Neural cell (in vitro differentiated cells): ENCODE measurements around the gene CREBBP. TPM values are rescaled to one million over a fixed set of nuclear protein-coding genes. Genes with fewer than 3 reads are reported as not detected.

Experiments used
- H2AFZ ChIP-seq: fragments of 200-600, 300-800 bp; sonication (generic), shearing (Covaris generic); 2 replicates; pipeline ENCODE4 v1.6.0; 2014; ENCODE audit warnings: low read depth, mild to moderate bottlenecking, antibody characterized with exemption, low read length, moderate library complexity
- H3F3A ChIP-seq: fragments of 200-600 bp; shearing (Covaris generic); 2 replicates; pipeline ENCODE4 v1.6.1; 2016; ENCODE audit warnings: mild to moderate bottlenecking, moderate library complexity, mixed read lengths, antibody characterized with exemption, low read length; ENCODE audit not compliant: insufficient read depth, poor library complexity, severe bottlenecking
- H3K27ac ChIP-seq: fragments of 200-600, 300-800 bp; sonication (generic), shearing (Covaris generic); 2 replicates; pipeline ENCODE4 v1.5.1; 2014; ENCODE audit warnings: mild to moderate bottlenecking, low read length, moderate library complexity
- H3K27me3 ChIP-seq: fragments of 300-800, 200-600 bp; sonication (generic), shearing (Covaris generic); 2 replicates; pipeline ENCODE4 v1.6.0; 2014; ENCODE audit warnings: mild to moderate bottlenecking, low read depth, low read length, moderate library complexity; ENCODE audit not compliant: insufficient read depth
- H3K36me3 ChIP-seq: fragments of 300-800, 200-600 bp; sonication (generic), shearing (Covaris generic); 2 replicates; pipeline ENCODE4 v1.5.1; 2014; ENCODE audit warnings: mild to moderate bottlenecking, antibody characterized with exemption, low read length, moderate library complexity; ENCODE audit not compliant: insufficient read depth
- H3K4me2 ChIP-seq: fragments of 300-800, 200-600 bp; sonication (generic), shearing (Covaris generic); 2 replicates; pipeline ENCODE4 v1.6.0; 2014; ENCODE audit warnings: mild to moderate bottlenecking, low read length
- H3K4me3 ChIP-seq: fragments of 300-800, 200-600 bp; sonication (generic), shearing (Covaris generic); 2 replicates; pipeline ENCODE4 v1.5.1; 2014; ENCODE audit warnings: mild to moderate bottlenecking, low read length, moderate library complexity
- H3K79me2 ChIP-seq: fragments of 200-600 bp; shearing (Covaris generic); replicated peaks from 2 replicates; pipeline ENCODE4 v1.6.0; 2014; ENCODE audit warnings: mild to moderate bottlenecking, low read length, moderate library complexity; ENCODE audit not compliant: insufficient read depth
- H3K9ac ChIP-seq: fragments of 300-800, 200-600 bp; sonication (generic), shearing (Covaris generic); 2 replicates; pipeline ENCODE4 v1.6.1; 2016; ENCODE audit warnings: mild to moderate bottlenecking, low read length, mixed read lengths
- H3K9me2 ChIP-seq: fragments of 200-600 bp; shearing (Covaris generic); 2 replicates; pipeline ENCODE4 v1.6.1; 2016; ENCODE audit warnings: mild to moderate bottlenecking, low read length, mixed read lengths; ENCODE audit not compliant: insufficient read depth
- H3K9me3 ChIP-seq: fragments of 200-600, 300-800 bp; sonication (generic), shearing (Covaris generic); 2 replicates; pipeline ENCODE4 v1.6.1; 2016; ENCODE audit warnings: mild to moderate bottlenecking, mixed run types, low read length, moderate library complexity, mixed read lengths
- H4K20me1 ChIP-seq: fragments of 200-600 bp; shearing (Covaris generic); 2 replicates; pipeline ENCODE4 v1.6.1; 2016; ENCODE audit warnings: mild to moderate bottlenecking, mixed run types; ENCODE audit not compliant: insufficient read depth
- CTCF ChIP-seq: fragments of 450-650 bp; IDR thresholded peaks from 2 replicates; pipeline ENCODE4 v1.5.1; 2014; ENCODE audit warnings: antibody characterized with exemption, mild to moderate bottlenecking, moderate library complexity; ENCODE audit not compliant: poor library complexity, severe bottlenecking
- EP300 ChIP-seq: fragments of 450-650 bp; conservative IDR thresholded peaks from 2 replicates; pipeline ENCODE4 v1.6.1; 2014; ENCODE audit warnings: antibody characterized with exemption, mild to moderate bottlenecking, moderate library complexity; ENCODE audit not compliant: poor library complexity, severe bottlenecking
- EZH2 ChIP-seq: fragments of 200-600, 300-800 bp; shearing (Covaris generic), sonication (generic); IDR thresholded peaks from 2 replicates; pipeline ENCODE4 v1.6.1; 2014; ENCODE audit warnings: antibody characterized with exemption, low read length, borderline replicate concordance, mild to moderate bottlenecking; ENCODE audit not compliant: insufficient read depth, poor library complexity, severe bottlenecking
- MXI1 ChIP-seq: fragments of 450-650 bp; conservative IDR thresholded peaks from 2 replicates; pipeline ENCODE4 v1.6.1; 2014; ENCODE audit warnings: antibody characterized with exemption, mild to moderate bottlenecking; ENCODE audit not compliant: poor library complexity, severe bottlenecking
- POLR2AphosphoS5 ChIP-seq: IDR thresholded peaks from 2 replicates; pipeline ENCODE4 v1.6.1; 2012
- RAD21 ChIP-seq: fragments of 450-650 bp; conservative IDR thresholded peaks from 2 replicates; pipeline ENCODE4 v1.6.1; 2014; ENCODE audit warnings: antibody characterized with exemption, mild to moderate bottlenecking, moderate library complexity
- REST ChIP-seq: IDR thresholded peaks from 2 replicates; pipeline ENCODE4 v1.6.1; 2012; ENCODE audit warnings: borderline replicate concordance
- SMC3 ChIP-seq: fragments of 450-650 bp; conservative IDR thresholded peaks from 2 replicates; pipeline ENCODE4 v1.6.1; 2014; ENCODE audit warnings: antibody characterized with exemption, mild to moderate bottlenecking, moderate library complexity; ENCODE audit not compliant: poor library complexity
- TAF1 ChIP-seq: IDR thresholded peaks from 2 replicates; pipeline ENCODE4 v1.6.1; 2012; ENCODE audit warnings: low read depth
- polyA plus RNA-seq: library from polyadenylated mRNA; depleted of rRNA; stranded (reverse); fragments of >200 nt; gene quantifications from 2 replicates; pipeline ENCODE4 v1.2.3, GENCODE V29; 2014

The CREBBP gene
- polyA plus RNA-seq, 1 donor from 2014 or later, result 3.3 TPM

GRCh38 chr16:3748307-3748706 is 132.2 kb downstream of the CREBBP start:
- no peak for TF ChIP-seq POLR2AphosphoS5
- no peak for TF ChIP-seq CTCF
- no peak for TF ChIP-seq SMC3
- no peak for TF ChIP-seq EP300
- no peak for TF ChIP-seq RAD21
- TF ChIP-seq TAF1, result no peak
- TF ChIP-seq EZH2, result no peak
- TF ChIP-seq REST, result no peak
- TF ChIP-seq MXI1, result no peak
- Histone ChIP-seq H3K4me3 (no peak overlapping the region), H3K9ac (no peak overlapping the region), H3K79me2 (peaks cover 14% of the 10 kb centered on the region), H3K4me2 (no peak overlapping the region), H3F3A (no peaks in the 10 kb centered on the region), H3K9me2 (no peaks in the 10 kb centered on the region), H3K27me3 (no peaks in the 10 kb centered on the region), H3K27ac (no peak overlapping the region), H3K9me3 (no peaks in the 10 kb centered on the region), H3K36me3 (peaks cover 3% of the 10 kb centered on the region), H2AFZ (no peak overlapping the region), H4K20me1 (no peaks in the 10 kb centered on the region)

DNA sequence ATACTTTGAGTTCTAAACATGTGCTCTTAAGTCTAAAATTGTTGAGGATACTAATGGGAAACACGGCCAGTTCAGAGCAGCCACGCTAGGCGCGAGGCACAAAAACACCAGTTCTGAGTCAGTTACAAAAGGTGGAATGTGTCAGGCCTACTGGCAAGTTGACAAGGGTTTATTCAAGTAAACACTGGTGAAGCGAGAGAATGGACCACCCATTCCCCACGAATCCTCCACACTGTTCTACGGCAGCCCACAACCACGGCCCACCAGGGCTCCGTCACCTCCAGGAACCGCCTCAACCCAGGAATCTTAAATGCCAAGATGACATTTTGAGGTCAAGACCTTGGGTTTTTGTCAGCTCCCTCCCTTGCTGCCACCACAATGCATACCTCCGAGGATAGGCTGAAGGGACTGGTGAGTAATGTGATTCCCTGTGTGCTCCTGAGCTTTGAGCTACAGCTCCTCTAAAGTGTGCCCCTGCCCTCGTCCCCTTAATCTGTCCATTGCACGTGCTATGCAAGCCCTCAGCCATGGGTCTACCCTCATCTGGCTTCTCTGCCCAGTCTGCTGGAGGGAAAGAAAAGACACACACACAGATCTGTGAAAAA is 134.7 kb downstream of the CREBBP start:
- no peak overlapping the region for H3K9ac ChIP-seq
- H3K4me3 ChIP-seq, result no peak overlapping the region
- H3K79me2 ChIP-seq, result no peaks in the 10 kb centered on the region
- H3K27me3 ChIP-seq, result no peaks in the 10 kb centered on the region
- no peaks in the 10 kb centered on the region for H4K20me1 ChIP-seq
- no peaks in the 10 kb centered on the region for H3K36me3 ChIP-seq
- no peaks in the 10 kb centered on the region for H3K9me2 ChIP-seq
- H2AFZ ChIP-seq, result no peak overlapping the region
- TF ChIP-seq EZH2 (no peak), MXI1 (no peak), SMC3 (no peak), CTCF (no peak)
- no peak overlapping the region for H3K4me2 ChIP-seq
- H3K27ac ChIP-seq, result no peak overlapping the region
- H3F3A ChIP-seq, result no peaks in the 10 kb centered on the region
- no peaks in the 10 kb centered on the region for H3K9me3 ChIP-seq
